IPS DF 6.9 (cell line): ENCODE data around the gene PTBP3.

ENCODE experiments used
- DNase-seq: peaks from one replicate; pipeline ENCODE4 v3.0.0-alpha.2; 2013; ENCODE audit warnings: low read depth, low spot score
- H3K27ac ChIP-seq: one replicate; pipeline ENCODE4 v1.5.1; 2013; ENCODE audit warnings: low read length, control low read depth
- H3K27me3 ChIP-seq: 2 replicates; pipeline ENCODE4 v1.6.1; 2013; ENCODE audit warnings: mild to moderate bottlenecking, low read length; ENCODE audit not compliant: control insufficient read depth, insufficient read depth
- H3K36me3 ChIP-seq: 2 replicates; pipeline ENCODE4 v1.6.1; 2013; ENCODE audit warnings: low read length; ENCODE audit not compliant: control insufficient read depth, insufficient read depth
- H3K4me1 ChIP-seq: 2 replicates; pipeline ENCODE4 v1.6.1; 2013; ENCODE audit warnings: low read length; ENCODE audit not compliant: control insufficient read depth, insufficient read depth
- H3K4me3 ChIP-seq: 2 replicates; pipeline ENCODE4 v1.5.1; 2013; ENCODE audit warnings: mild to moderate bottlenecking, low read length
- H3K9me3 ChIP-seq: 2 replicates; pipeline ENCODE4 v1.6.1; 2013; ENCODE audit warnings: low read length, inconsistent platforms; ENCODE audit not compliant: control insufficient read depth, insufficient read depth
- WGBS: extraction: QIAGEN DNeasy Blood & Tissue Kit; methylation state at CpG from one replicate; pipeline ENCODE4 v1.1.7; 2013; ENCODE audit warnings: mixed read lengths, missing lambda C conversion rate; ENCODE audit not compliant: insufficient read length, insufficient coverage; 5-methylcytosine and 5-hydroxymethylcytosine counted together

PTBP3 gene

GRCh38 chr9:112332977-112333638 is at the start of gene PTBP3:
TSS of gene PTBP3 (minus strand) at chr9:112333619. CDS start at chr9:112297865, 35,754 bp downstream.
- H3K36me3 ChIP-seq: no peaks in the 10 kb centered on the region
- H3K4me3 ChIP-seq: peak within 1 kb of the TSS; percentile 85
- H3K4me1 ChIP-seq: no peaks in the 10 kb centered on the region
- no peak for DNase-seq
- H3K9me3 ChIP-seq: no peaks in the 10 kb centered on the region
- no peak within 1 kb of the TSS for H3K27ac ChIP-seq
- H3K27me3 ChIP-seq: no peaks in the 10 kb centered on the region
- no CpG with 5 or more reads among the region's 90 CpGs for WGBS

GRCh38 chr9:112382501-112383364 is 49.3 kb upstream of the PTBP3 start:
- no CpG with 5 or more reads among the region's 11 CpGs for WGBS
- no peak for DNase-seq
- H3K9me3 ChIP-seq: no peaks in the 10 kb centered on the region
- no peak overlapping the region for H3K4me3 ChIP-seq
- H3K27me3 ChIP-seq: no peaks in the 10 kb centered on the region
- H3K36me3 ChIP-seq: no peaks in the 10 kb centered on the region
- no peaks in the 10 kb centered on the region for H3K4me1 ChIP-seq
- no peak overlapping the region for H3K27ac ChIP-seq

- DNase-seq: no peak
- Histone ChIP-seq H3K27me3 (no peaks in the 10 kb centered on the region), H3K4me3 (no peak overlapping the region), H3K36me3 (no peaks in the 10 kb centered on the region), H3K9me3 (no peaks in the 10 kb centered on the region), H3K4me1 (no peaks in the 10 kb centered on the region), H3K27ac (no peak overlapping the region)
- WGBS: no CpG with 5 or more reads among the region's 7 CpGs
Measured at GRCh38 chr9:112382066-112382465, 48.6 kb upstream of the PTBP3 start.

GRCh38 chr9:112380825-112381221 is 47.4 kb upstream of the PTBP3 start:
- H3K4me3 ChIP-seq: no peak overlapping the region
- no peak overlapping the region for H3K27ac ChIP-seq
- DNase-seq: no peak
- H3K27me3 ChIP-seq: no peaks in the 10 kb centered on the region
- H3K36me3 ChIP-seq: no peaks in the 10 kb centered on the region
- no peaks in the 10 kb centered on the region for H3K9me3 ChIP-seq
- H3K4me1 ChIP-seq: no peaks in the 10 kb centered on the region
- no CpG with 5 or more reads among the region's 7 CpGs for WGBS

- WGBS: no CpG with 5 or more reads among the region's 43 CpGs
Measured at GRCh38 chr9:112380102-112380824, 46.8 kb upstream of the PTBP3 start, which contains the start of gene HSDL2. TSS of gene HSDL2 (plus strand) at chr9:112380108. CDS start at chr9:112380164, 56 bp downstream.

GRCh38 chr9:112379177-112380101 is 46.0 kb upstream of the PTBP3 start:
- Histone ChIP-seq H3K36me3 (no peaks in the 10 kb centered on the region), H3K9me3 (no peaks in the 10 kb centered on the region), H3K27ac (no peak overlapping the region), H3K4me3 (peak overlapping the region; percentile 90; the same call in 1 of the 2 replicates), H3K4me1 (no peaks in the 10 kb centered on the region), H3K27me3 (no peaks in the 10 kb centered on the region)
- DNase-seq: peak; percentile 98
- no CpG with 5 or more reads among the region's 57 CpGs for WGBS

More at GRCh38 chr9:112380102-112380824, 46.8 kb upstream of the PTBP3 start, which contains the start of gene HSDL2:
- Histone ChIP-seq H3K4me1 (no peaks in the 10 kb centered on the region), H3K4me3 (peak within 1 kb of the TSS; percentile 90), H3K36me3 (no peaks in the 10 kb centered on the region), H3K9me3 (no peaks in the 10 kb centered on the region), H3K27ac (no peak within 1 kb of the TSS), H3K27me3 (no peaks in the 10 kb centered on the region)
- DNase-seq: no peak

GRCh38 chr9:112378328-112379176 is 45.1 kb upstream of the PTBP3 start:
- DNase-seq: no peak
- Histone ChIP-seq H3K9me3 (no peaks in the 10 kb centered on the region), H3K27ac (no peak overlapping the region), H3K4me1 (no peaks in the 10 kb centered on the region), H3K27me3 (no peaks in the 10 kb centered on the region), H3K4me3 (peak overlapping the region; percentile 42; the same call in 1 of the 2 replicates), H3K36me3 (no peaks in the 10 kb centered on the region)
- WGBS: no CpG with 5 or more reads among the region's 27 CpGs

GRCh38 chr9:112377684-112378327 is 44.4 kb upstream of the PTBP3 start:
- no peak overlapping the region for H3K4me3 ChIP-seq
- H3K9me3 ChIP-seq: no peaks in the 10 kb centered on the region
- no peaks in the 10 kb centered on the region for H3K27me3 ChIP-seq
- no CpG with 5 or more reads among the region's 1 CpG for WGBS
- H3K36me3 ChIP-seq: no peaks in the 10 kb centered on the region
- H3K27ac ChIP-seq: no peak overlapping the region
- no peaks in the 10 kb centered on the region for H3K4me1 ChIP-seq
- DNase-seq: no peak

GRCh38 chr9:112377087-112377486 is 43.7 kb upstream of the PTBP3 start:
- no peak overlapping the region for H3K4me3 ChIP-seq
- no peaks in the 10 kb centered on the region for H3K9me3 ChIP-seq
- H3K4me1 ChIP-seq: no peaks in the 10 kb centered on the region
- DNase-seq: no peak
- WGBS: no CpG with 5 or more reads among the region's 2 CpGs
- H3K36me3 ChIP-seq: no peaks in the 10 kb centered on the region
- no peaks in the 10 kb centered on the region for H3K27me3 ChIP-seq
- no peak overlapping the region for H3K27ac ChIP-seq
